Measurements from ENCODE around the gene DHRSX. TPM values are rescaled to one million over a fixed set of nuclear protein-coding genes. Genes with fewer than 3 reads are reported as not detected.

The DHRSX gene
- total and polyA plus RNA-seq, 11 donors = 14.6 to 36.1 (median 24.1) TPM

GRCh38 chrX:2226182-2226581, 274.6 kb downstream of the DHRSX start:
- intact Hi-C loops (cut with DNase I) = no loop called here
- no peaks in the 10 kb centered on the region for H3K4me1 ChIP-seq
- peaks cover 0 to 38% (median 4%) of the 10 kb centered on the region in 9 donors for H3K36me3 ChIP-seq
- H3K27me3 ChIP-seq = no peaks in the 10 kb centered on the region
- H3K4me3 ChIP-seq = no peak overlapping the region
- no peak overlapping the region for H3K27ac ChIP-seq
- DNase-seq = no peak
- H3K9me3 ChIP-seq = peaks cover 0 to 12% (median 0%) of the 10 kb centered on the region in 12 donors
- TF ChIP-seq POLR2A (IDR thresholded peaks at IDR 0.05) = no peak
- TF ChIP-seq CTCF (IDR thresholded peaks at IDR 0.05) = no peak
- 84 to 92% (median 88%) methylated on average over 9 of the region's 9 CpGs for WGBS, 4 donors
- ATAC-seq = no peak

- intact Hi-C loops (cut with DNase I) = no loop called here
- ATAC-seq (no peak), DNase-seq (no peak)
- Histone ChIP-seq H3K27me3 (no peaks in the 10 kb centered on the region), H3K27ac (no peak overlapping the region), H3K9me3 (peaks cover 0 to 23% (median 4%) of the 10 kb centered on the region in 12 donors), H3K4me1 (no peaks in the 10 kb centered on the region), H3K36me3 (peaks cover 0 to 49% (median 13%) of the 10 kb centered on the region in 9 donors), H3K4me3 (no peak overlapping the region)
- WGBS, 4 donors = 92 to 96% (median 95%) methylated on average over 9 of the region's 9 CpGs
- TF ChIP-seq CTCF (IDR thresholded peaks at IDR 0.05) (no peak), POLR2A (IDR thresholded peaks at IDR 0.05) (no peak)
Measured at GRCh38 chrX:2224597-2225235, 276.1 kb downstream of the DHRSX start.

GRCh38 chrX:2224161-2224560, 276.6 kb downstream of the DHRSX start:
- ATAC-seq (no peak), DNase-seq (no peak)
- Histone ChIP-seq H3K4me1 (no peaks in the 10 kb centered on the region), H3K36me3 (peaks cover 0 to 47% (median 13%) of the 10 kb centered on the region in 9 donors), H3K4me3 (no peak overlapping the region), H3K27me3 (no peaks in the 10 kb centered on the region), H3K9me3 (peaks cover 0 to 29% (median 8%) of the 10 kb centered on the region in 12 donors), H3K27ac (no peak overlapping the region)
- TF ChIP-seq POLR2A (IDR thresholded peaks at IDR 0.05) (no peak), CTCF (IDR thresholded peaks at IDR 0.05) (no peak)
- intact Hi-C loops (cut with DNase I) = no loop called here
- 72 to 88% (median 77%) methylated on average over 7 of the region's 7 CpGs for WGBS, 4 donors

- 93 to 96% (median 94%) methylated on average over 12 of the region's 12 CpGs for WGBS, 4 donors
- TF ChIP-seq POLR2A (IDR thresholded peaks at IDR 0.05) (no peak), CTCF (IDR thresholded peaks at IDR 0.05) (no peak)
- Histone ChIP-seq H3K27ac (no peak overlapping the region), H3K4me3 (no peak overlapping the region), H3K27me3 (no peaks in the 10 kb centered on the region), H3K4me1 (no peaks in the 10 kb centered on the region), H3K9me3 (peaks cover 0 to 46% (median 18%) of the 10 kb centered on the region in 12 donors), H3K36me3 (peaks cover 0 to 45% (median 10%) of the 10 kb centered on the region in 9 donors)
- DNase-seq (no peak), ATAC-seq (no peak)
- intact Hi-C loops (cut with DNase I) = no loop called here
Measured at GRCh38 chrX:2220829-2221567, 279.8 kb downstream of the DHRSX start.

Data from heart left ventricle (tissue), 16 donors.